Natural killer cell (primary cell): ENCODE measurements around the gene EPX. TPM values are rescaled to one million over a fixed set of nuclear protein-coding genes. Genes with fewer than 3 reads are reported as not detected.

Experiments
- ATAC-seq, 3 donors: fragments of 150-1000 bp in 2 of 3; fragments of 200-7000 bp in 1 of 3; cut with Tn5 transposase; 1 replicate in 1 of 3; 2 replicates in 2 of 3; pipeline ENCODE4 v1.10.0; 2021; ENCODE audit warnings: mild to moderate bottlenecking in 2 of 3, moderate library complexity in 2 of 3
- DNase-seq, 2 donors: peaks; one replicate each; pipeline versions ENCODE4 v3.0.0 to v3.0.0-alpha.2; 2013 to 2021; ENCODE audit warnings: mixed read lengths in 1 of 2
- H3K27ac ChIP-seq: one replicate; pipeline ENCODE4 v1.5.1; 2013; ENCODE audit warnings: mild to moderate bottlenecking, low read length
- H3K27me3 ChIP-seq: one replicate; pipeline ENCODE4 v1.6.1; 2013; ENCODE audit warnings: low read length; ENCODE audit not compliant: control insufficient read depth, insufficient read depth
- H3K36me3 ChIP-seq: one replicate; pipeline ENCODE4 v1.6.1; 2013; ENCODE audit warnings: low read length; ENCODE audit not compliant: control insufficient read depth, insufficient read depth
- H3K4me1 ChIP-seq: one replicate; pipeline ENCODE4 v1.6.1; 2013; ENCODE audit warnings: low read length; ENCODE audit not compliant: control insufficient read depth, insufficient read depth
- H3K4me3 ChIP-seq: one replicate; pipeline ENCODE4 v1.5.1; 2013; ENCODE audit warnings: low read length
- H3K9me3 ChIP-seq: one replicate; pipeline ENCODE4 v1.6.1; 2013; ENCODE audit warnings: low read length; ENCODE audit not compliant: control insufficient read depth, insufficient read depth
- H3K27ac Mint-ChIP-seq, 2 donors: one replicate each; pipeline ENCODE4 v1.8.0; 2022; ENCODE audit warnings: mild to moderate bottlenecking in 2 of 2, mixed read lengths in 2 of 2, moderate library complexity in 1 of 2
- H3K27me3 Mint-ChIP-seq, 2 donors: one replicate each; pipeline ENCODE4 v1.8.0; 2022; ENCODE audit warnings: low read depth in 2 of 2, mixed read lengths in 2 of 2
- H3K36me3 Mint-ChIP-seq: one replicate; pipeline ENCODE4 v1.8.0; 2022; ENCODE audit warnings: mixed read lengths
- H3K4me1 Mint-ChIP-seq, 2 donors: one replicate each; pipeline ENCODE4 v1.8.0; 2022; ENCODE audit warnings: mixed read lengths in 2 of 2
- H3K4me3 Mint-ChIP-seq: one replicate; pipeline ENCODE4 v1.8.0; 2022; ENCODE audit warnings: mild to moderate bottlenecking, moderate library complexity, mixed read lengths
- H3K9me3 Mint-ChIP-seq, 2 donors: one replicate each; pipeline ENCODE4 v1.8.0; 2022; ENCODE audit warnings: mixed read lengths in 2 of 2
- CTCF ChIP-seq: fragments of 200-600 bp; IDR thresholded peaks from one replicate; pipeline ENCODE4 v1.8.0; 2022; ENCODE audit warnings: antibody characterized with exemption
- WGBS: methylation state at CpG from one replicate; pipeline ENCODE4 v1.1.7; 2013; ENCODE audit warnings: missing lambda C conversion rate; ENCODE audit not compliant: insufficient coverage; 5-methylcytosine and 5-hydroxymethylcytosine counted together
- intact Hi-C: fragments of 100-400 bp; cut with micrococcal nuclease; formaldehyde crosslinking; loops from one replicate; pipeline ENCODE4 v1.14.2; 2022
- total RNA-seq, 4 donors: library from RNA; stranded (reverse); fragments of 120-200 nt in 1 of 4; gene quantifications; one replicate each; pipeline versions ENCODE4 v1.2.3 to v1.2.4, GENCODE V29; 2013 to 2022

The EPX gene
- total RNA-seq, 3 donors from 2014 or later (not counting 1 experiment from before 2014, with no cell fraction given): not detected

- Mint-ChIP-seq H3K27ac (no peak overlapping the region), H3K27me3 (peaks cover 11 to 31% of the 10 kb centered on the region in 2 donors), H3K4me3 (peak overlapping the region; percentile 10), H3K4me1 (peaks cover 17 to 31% of the 10 kb centered on the region in 2 donors), H3K9me3 (no peaks in the 10 kb centered on the region), H3K36me3 (no peaks in the 10 kb centered on the region)
- Histone ChIP-seq H3K27me3 (peaks cover 2% of the 10 kb centered on the region), H3K4me3 (peak overlapping the region; percentile 53), H3K4me1 (peaks cover 33% of the 10 kb centered on the region), H3K36me3 (no peaks in the 10 kb centered on the region), H3K9me3 (no peaks in the 10 kb centered on the region), H3K27ac (no peak overlapping the region)
- TF ChIP-seq CTCF: no peak
- DNase-seq (no peak), ATAC-seq (no peak)
- 54% methylated on average over 10 of the region's 10 CpGs for WGBS
- intact Hi-C loops: loop anchor here (5.0 kb wide), 1 partner anchor 198 kb away; no protein-coding TSS in a partner anchor
Observed at GRCh38 chr17:58248955-58249269, 56.4 kb downstream of the EPX start.

- peak; percentile 97 for TF ChIP-seq CTCF
- no peaks in the 10 kb centered on the region for H3K9me3 Mint-ChIP-seq
- H3K27me3 ChIP-seq: peaks cover 5% of the 10 kb centered on the region
- no peak overlapping the region for H3K27ac ChIP-seq
- DNase-seq: peak; percentile 76 to 85
- peaks cover 33% of the 10 kb centered on the region for H3K4me1 ChIP-seq
- WGBS: 8% methylated on average over 57 of the region's 57 CpGs
- peak overlapping the region; percentile 77 for H3K4me3 Mint-ChIP-seq
- peak overlapping the region; percentile 53 for H3K4me3 ChIP-seq
- H3K27me3 Mint-ChIP-seq: peaks cover 10 to 31% of the 10 kb centered on the region in 2 donors
- peak; percentile 94 to 99 (median 98) for ATAC-seq
- no peak overlapping the region for H3K27ac Mint-ChIP-seq
- no peaks in the 10 kb centered on the region for H3K36me3 ChIP-seq
- H3K9me3 ChIP-seq: no peaks in the 10 kb centered on the region
- peaks cover 17 to 31% of the 10 kb centered on the region in 2 donors for H3K4me1 Mint-ChIP-seq
- no peaks in the 10 kb centered on the region for H3K36me3 Mint-ChIP-seq
- intact Hi-C loops: loop anchor here (5.0 kb wide), 1 partner anchor 198 kb away; no protein-coding TSS in a partner anchor
Observed at GRCh38 chr17:58249270-58250133, 57.0 kb downstream of the EPX start.

GRCh38 chr17:58250344-58251011 is 58.0 kb downstream of the EPX start:
- no peak overlapping the region for H3K27ac ChIP-seq
- no peak overlapping the region for H3K4me3 ChIP-seq
- intact Hi-C loops: no loop called here
- H3K9me3 ChIP-seq: no peaks in the 10 kb centered on the region
- peaks cover 8% of the 10 kb centered on the region for H3K27me3 ChIP-seq
- Mint-ChIP-seq H3K27me3 (peaks cover 10 to 38% of the 10 kb centered on the region in 2 donors), H3K27ac (no peak overlapping the region), H3K36me3 (no peaks in the 10 kb centered on the region), H3K9me3 (no peaks in the 10 kb centered on the region), H3K4me1 (peaks cover 17 to 31% of the 10 kb centered on the region in 2 donors), H3K4me3 (peak overlapping the region; percentile 71)
- TF ChIP-seq CTCF: no peak
- H3K36me3 ChIP-seq: no peaks in the 10 kb centered on the region
- peaks cover 33% of the 10 kb centered on the region for H3K4me1 ChIP-seq
- no peak for ATAC-seq
- WGBS: 86% methylated on average over 11 of the region's 12 CpGs
- DNase-seq: no peak
